ENCODE data around the gene DDX39B. TPM values are rescaled to one million over a fixed set of nuclear protein-coding genes. Genes with fewer than 3 reads are reported as not detected.

Gene DDX39B
- total and polyA plus RNA-seq, 9 of the 15 experiments (the other 6 are each of a cell fraction or from before 2014, with no cell fraction given) = 479 to 869 (median 592) TPM

DNA sequence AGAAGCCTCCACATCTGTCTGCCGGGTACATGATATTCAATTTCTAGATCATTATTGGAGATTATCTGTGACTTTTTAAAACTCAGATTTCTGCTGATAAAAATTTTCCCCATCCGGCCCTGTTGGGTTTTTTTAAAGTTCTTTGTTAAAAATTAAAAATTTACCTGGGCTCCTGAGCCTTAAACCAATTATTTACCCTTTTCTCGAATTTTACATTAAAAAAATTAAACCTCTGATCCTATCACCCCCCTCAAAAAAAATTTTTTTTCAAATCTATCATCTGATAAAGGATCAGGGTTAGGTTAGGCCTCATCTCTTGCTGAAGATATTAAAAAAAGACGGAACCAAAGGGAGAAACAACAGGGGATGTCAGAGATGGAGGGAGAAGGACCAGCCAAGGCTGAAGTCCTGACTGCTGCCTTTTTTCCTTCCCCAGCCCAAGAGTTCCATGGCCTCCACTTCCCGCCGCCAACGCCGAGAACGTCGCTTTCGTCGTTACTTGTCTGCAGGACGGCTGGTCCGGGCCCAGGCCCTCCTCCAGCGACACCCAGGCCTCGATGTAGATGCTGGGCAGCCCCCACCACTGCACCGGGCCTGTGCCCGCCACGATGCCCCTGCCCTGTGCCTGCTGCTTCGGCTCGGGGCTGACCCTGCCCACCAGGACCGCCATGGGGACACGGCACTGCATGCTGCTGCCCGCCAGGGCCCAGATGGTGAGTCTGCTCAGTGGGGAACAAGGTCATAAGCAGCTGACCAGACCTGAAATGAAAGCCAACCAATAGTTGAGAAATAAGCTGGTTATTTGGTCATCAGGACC is 6.1 kb upstream of the DDX39B start (continued):
- TF ChIP-seq ELF2 (CRISPR knock-in tag; IDR thresholded peaks at IDR 0.05) (0 out of 2 replicates have a peak, but pooled peaks have one; percentile 11), NR3C1 (CRISPR knock-in tag; IDR thresholded peaks at IDR 0.05) (no peak), PHF21A (IDR thresholded peaks at IDR 0.05; ENCODE audit: borderline replicate concordance, low read depth) (no peak), FOXP1 (CRISPR knock-in tag; IDR thresholded peaks at IDR 0.05) (0 out of 2 replicates have a peak, but pooled peaks have one; percentile 62), KAT7 (CRISPR knock-in tag; IDR thresholded peaks at IDR 0.05; ENCODE audit: borderline replicate concordance) (peak; percentile 69; the same call in 1 of the 2 replicates), FIP1L1 (IDR thresholded peaks at IDR 0.05; ENCODE audit: low read depth, low read length, poor library complexity, severe bottlenecking) (peak; percentile 22), JUN (IDR thresholded peaks at IDR 0.05; ENCODE audit: borderline replicate concordance, low read depth, low read length) (no peak), JUN (CRISPR knock-in tag; IDR thresholded peaks at IDR 0.05; ENCODE audit: borderline replicate concordance) (0 out of 2 replicates have a peak, but pooled peaks have one; percentile 69), ZBTB8A (IDR thresholded peaks at IDR 0.05; ENCODE audit: partially characterized antibody) (no peak), BDP1 (IDR thresholded peaks at IDR 0.05; ENCODE audit: insufficient read depth, insufficient read length) (no peak), FOXM1 (IDR thresholded peaks at IDR 0.05; ENCODE audit: low read depth) (0 out of 2 replicates have a peak, but pooled peaks have one; percentile 3), FOXM1 (CRISPR knock-in tag; IDR thresholded peaks at IDR 0.05; ENCODE audit: low read depth) (peak; percentile 56; the same call in 1 of the 2 replicates), CBX8 (IDR thresholded peaks at IDR 0.05; ENCODE audit: borderline replicate concordance, extremely low read depth, low read depth, low read length, poor library complexity, severe bottlenecking) (no peak), ZNF143 (CRISPR knock-in tag; IDR thresholded peaks at IDR 0.05) (0 out of 2 replicates have a peak, but pooled peaks have one; percentile 36), CREB1 (IDR thresholded peaks at IDR 0.05) (no peak), CREB1 (CRISPR knock-in tag; IDR thresholded peaks at IDR 0.05) (peak; percentile 45; the same call in 1 of the 2 replicates), MEF2D (tag; conservative IDR thresholded peaks at IDR 0.05; ENCODE audit: low read depth) (no peak), NELFE (IDR thresholded peaks at IDR 0.05; ENCODE audit: insufficient read depth, insufficient read length) (no peak), CEBPB (tag; IDR thresholded peaks at IDR 0.05) (0 out of 2 replicates have a peak, but pooled peaks have one; percentile 28), NR1H2 (CRISPR knock-in tag; IDR thresholded peaks at IDR 0.05) (0 out of 2 replicates have a peak, but pooled peaks have one; percentile 44)
- TF ChIP-seq, protein P1, sequence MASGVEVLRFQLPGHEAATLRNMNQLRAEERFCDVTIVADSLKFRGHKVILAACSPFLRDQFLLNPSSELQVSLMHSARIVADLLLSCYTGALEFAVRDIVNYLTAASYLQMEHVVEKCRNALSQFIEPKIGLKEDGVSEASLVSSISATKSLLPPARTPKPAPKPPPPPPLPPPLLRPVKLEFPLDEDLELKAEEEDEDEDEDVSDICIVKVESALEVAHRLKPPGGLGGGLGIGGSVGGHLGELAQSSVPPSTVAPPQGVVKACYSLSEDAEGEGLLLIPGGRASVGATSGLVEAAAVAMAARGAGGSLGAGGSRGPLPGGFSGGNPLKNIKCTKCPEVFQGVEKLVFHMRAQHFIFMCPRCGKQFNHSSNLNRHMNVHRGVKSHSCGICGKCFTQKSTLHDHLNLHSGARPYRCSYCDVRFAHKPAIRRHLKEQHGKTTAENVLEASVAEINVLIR (CRISPR knock-in tag; IDR thresholded peaks at IDR 0.05) = no peak
- TF ChIP-seq, protein P2, sequence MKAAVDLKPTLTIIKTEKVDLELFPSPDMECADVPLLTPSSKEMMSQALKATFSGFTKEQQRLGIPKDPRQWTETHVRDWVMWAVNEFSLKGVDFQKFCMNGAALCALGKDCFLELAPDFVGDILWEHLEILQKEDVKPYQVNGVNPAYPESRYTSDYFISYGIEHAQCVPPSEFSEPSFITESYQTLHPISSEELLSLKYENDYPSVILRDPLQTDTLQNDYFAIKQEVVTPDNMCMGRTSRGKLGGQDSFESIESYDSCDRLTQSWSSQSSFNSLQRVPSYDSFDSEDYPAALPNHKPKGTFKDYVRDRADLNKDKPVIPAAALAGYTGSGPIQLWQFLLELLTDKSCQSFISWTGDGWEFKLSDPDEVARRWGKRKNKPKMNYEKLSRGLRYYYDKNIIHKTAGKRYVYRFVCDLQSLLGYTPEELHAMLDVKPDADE (conservative IDR thresholded peaks at IDR 0.05; ENCODE audit: control insufficient read depth, low read depth, low read length) = 0 out of 2 replicates have a peak, but pooled peaks have one; percentile 22
